Measurements from ENCODE around the gene EDDM13.

GRCh38 chr19:56301886-56302620 lies 29.5 kb downstream of the EDDM13 start:
- TF ChIP-seq CTCF (conservative IDR thresholded peaks at IDR 0.05; ENCODE audit: low read depth, low read length) (no peak), EZH2phosphoT487 (IDR thresholded peaks at IDR 0.05; ENCODE audit: borderline replicate concordance, low read length) (no peak), EZH2 (IDR thresholded peaks at IDR 0.05; ENCODE audit: low read length, unreplicated experiment) (no peak)
